ENCODE measurements around the gene PRSS8. TPM values are rescaled to one million over a fixed set of nuclear protein-coding genes. Genes with fewer than 3 reads are reported as not detected.

Gene PRSS8
- polyA plus RNA-seq, 3 donors = 0.15 TPM; not detected in 2

DNA sequence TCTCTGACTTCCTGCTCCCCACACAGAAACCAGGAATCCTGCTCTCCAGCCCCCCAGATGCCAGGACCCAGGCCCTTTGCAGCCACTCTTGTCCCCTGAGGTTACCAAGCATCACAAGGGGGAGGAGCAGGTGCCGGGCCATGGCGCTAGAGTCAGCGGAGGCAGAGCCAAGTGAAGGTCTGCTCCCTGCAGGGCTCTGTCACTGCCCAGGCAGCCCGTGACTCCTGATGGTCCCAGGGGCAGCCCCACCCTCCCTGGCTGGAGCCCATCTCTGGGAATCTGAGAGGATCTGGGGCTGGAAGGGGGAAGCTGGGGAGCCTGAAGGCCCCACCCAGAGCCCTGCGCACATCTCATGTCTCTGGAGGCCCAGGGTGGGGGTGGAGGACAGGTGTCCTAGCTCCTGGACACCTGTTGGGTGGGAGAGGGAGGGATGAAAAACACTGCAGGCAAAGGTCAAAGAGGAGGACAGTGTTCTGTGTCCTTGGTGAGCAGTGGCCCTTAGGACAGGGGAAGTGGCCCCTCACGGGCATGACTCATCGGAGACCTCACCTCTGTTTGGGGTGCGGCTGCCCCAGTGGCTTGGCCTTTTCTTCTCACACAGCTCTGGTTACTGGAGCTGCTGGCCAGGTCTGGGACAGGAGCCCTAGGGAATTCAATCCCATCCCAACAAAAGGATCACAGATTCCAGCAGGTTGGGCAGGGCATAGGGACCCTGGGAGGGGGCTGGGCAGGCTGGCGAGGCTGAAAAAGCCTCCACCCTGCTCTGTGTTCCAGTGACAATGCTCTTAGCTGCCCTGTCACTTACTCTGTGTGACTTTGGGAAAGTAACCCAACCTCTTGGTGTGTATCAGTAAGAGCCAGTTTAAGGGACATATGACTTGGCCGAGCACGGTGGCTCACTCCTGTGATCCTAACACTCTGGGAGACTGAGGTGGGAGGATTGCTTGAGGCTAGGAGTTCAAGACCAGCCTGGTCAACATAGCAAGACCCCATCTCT, 14.7 kb upstream of the PRSS8 start, which contains the start of gene PRSS36:
Gene PRSS36, minus strand, starts transcription at position 173 of the 997 bp plus-strand sequence. Its CDS starts 31 bp downstream, at position 142.
- peak within 1 kb of the TSS; percentile 74 for H2AFZ ChIP-seq (ENCODE audit: insufficient read depth, low read depth, low read length, poor library complexity, severe bottlenecking)
- peak within 1 kb of the TSS; percentile 74 to 76 for H3K27ac ChIP-seq (ENCODE audit: low read depth in 1 of 2, low read length in 2 of 2)
- no peaks in the 10 kb centered on the region for H3K27me3 ChIP-seq (ENCODE audit: control insufficient read depth in 2 of 2, insufficient read depth in 2 of 2, low read length in 2 of 2)
- peak within 1 kb of the TSS; percentile 39 for H3K9ac ChIP-seq (ENCODE audit: insufficient read depth, low read length, poor library complexity, severe bottlenecking)
- Mint-ChIP-seq H3K27me3 (ENCODE audit: low read depth in 3 of 3) (peaks cover 0 to 5% (median 4%) of the 10 kb centered on the region in 3 donors), H3K4me1 (peaks cover 46% of the 10 kb centered on the region), H3K27ac (peak within 1 kb of the TSS; percentile 73 to 89 (median 87)), H3K9me3 (peaks cover 0 to 5% (median 0%) of the 10 kb centered on the region in 7 donors), H3K36me3 (no peaks in the 10 kb centered on the region), H3K4me3 (peak within 1 kb of the TSS in 1 of 2 donors; percentile 67)
- TF ChIP-seq, protein P1, sequence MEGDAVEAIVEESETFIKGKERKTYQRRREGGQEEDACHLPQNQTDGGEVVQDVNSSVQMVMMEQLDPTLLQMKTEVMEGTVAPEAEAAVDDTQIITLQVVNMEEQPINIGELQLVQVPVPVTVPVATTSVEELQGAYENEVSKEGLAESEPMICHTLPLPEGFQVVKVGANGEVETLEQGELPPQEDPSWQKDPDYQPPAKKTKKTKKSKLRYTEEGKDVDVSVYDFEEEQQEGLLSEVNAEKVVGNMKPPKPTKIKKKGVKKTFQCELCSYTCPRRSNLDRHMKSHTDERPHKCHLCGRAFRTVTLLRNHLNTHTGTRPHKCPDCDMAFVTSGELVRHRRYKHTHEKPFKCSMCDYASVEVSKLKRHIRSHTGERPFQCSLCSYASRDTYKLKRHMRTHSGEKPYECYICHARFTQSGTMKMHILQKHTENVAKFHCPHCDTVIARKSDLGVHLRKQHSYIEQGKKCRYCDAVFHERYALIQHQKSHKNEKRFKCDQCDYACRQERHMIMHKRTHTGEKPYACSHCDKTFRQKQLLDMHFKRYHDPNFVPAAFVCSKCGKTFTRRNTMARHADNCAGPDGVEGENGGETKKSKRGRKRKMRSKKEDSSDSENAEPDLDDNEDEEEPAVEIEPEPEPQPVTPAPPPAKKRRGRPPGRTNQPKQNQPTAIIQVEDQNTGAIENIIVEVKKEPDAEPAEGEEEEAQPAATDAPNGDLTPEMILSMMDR (IDR thresholded peaks at IDR 0.05) = no peak
- H4K20me1 ChIP-seq (ENCODE audit: insufficient read depth, low read length) = no peaks in the 10 kb centered on the region
- H3K4me2 ChIP-seq (replicated peaks; ENCODE audit: extremely low read depth, low read length, poor library complexity, severe bottlenecking) = peak within 1 kb of the TSS; percentile 41
- WGBS (ENCODE audit: insufficient coverage) = 44% methylated on average over 6 of the region's 11 CpGs
- H3K36me3 ChIP-seq (replicated peaks in 1 of 2; ENCODE audit: control insufficient read depth in 1 of 2, insufficient read depth in 2 of 2, low read length in 2 of 2) = no peaks in the 10 kb centered on the region
- H3K4me1 ChIP-seq (ENCODE audit: control insufficient read depth in 1 of 2, insufficient read depth in 2 of 2, low read length in 2 of 2) = peaks cover 45 to 52% of the 10 kb centered on the region in 2 donors
- H3K9me3 ChIP-seq (replicated peaks in 1 of 2; ENCODE audit: control insufficient read depth in 1 of 2, insufficient read depth in 1 of 2, low read length in 2 of 2) = no peaks in the 10 kb centered on the region
- intact Hi-C loops (cut with micrococcal nuclease) = loop anchor here (10.0 kb wide), 4 partner anchors 55 to 165 kb away; partner anchors contain the start of genes HSD3B7 (in 1 of the 2), PYDC1 (in 1 of the 2), TRIM72 (in 1 of the 2) and VKORC1 (in 1 of the 2)
- H3K79me2 ChIP-seq (ENCODE audit: insufficient read depth, low read length) = no peaks in the 10 kb centered on the region
- H3K4me3 ChIP-seq (replicated peaks in 1 of 3; ENCODE audit: low read depth in 2 of 3, low read length in 3 of 3) = peak within 1 kb of the TSS in 1 of 3 experiments; percentile 30
- peak; percentile 49 to 82 (median 77) for DNase-seq

DNA sequence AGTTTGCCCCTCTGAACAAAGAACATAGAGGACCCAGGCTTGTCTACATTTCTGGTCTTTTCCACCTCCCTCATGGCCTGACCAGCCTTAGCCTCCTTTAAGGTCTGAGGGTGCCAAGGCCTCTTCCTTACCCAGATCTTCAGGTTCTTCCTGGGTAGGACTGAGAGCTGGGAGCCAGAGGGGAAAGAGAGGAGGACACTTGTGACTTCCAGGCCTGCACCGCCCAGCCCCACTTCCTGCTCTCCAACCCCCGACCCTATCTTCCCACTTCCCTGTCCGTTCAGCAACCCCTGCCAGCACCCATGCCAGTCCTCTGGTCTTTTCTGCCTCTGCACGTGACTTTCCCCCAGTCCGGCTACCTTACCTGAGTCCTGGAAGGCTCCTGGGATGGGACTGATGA, 13.8 kb upstream of the PRSS8 start:
- peak overlapping the region; percentile 45 to 88 (median 80) for H3K27ac Mint-ChIP-seq

More for the DNA sequence above, 13.8 kb upstream of the PRSS8 start:
- TF ChIP-seq, protein P1 (IDR thresholded peaks at IDR 0.05) = no peak
- Mint-ChIP-seq H3K4me1 (peaks cover 48% of the 10 kb centered on the region), H3K27me3 (ENCODE audit: low read depth in 3 of 3) (peaks cover 2 to 5% (median 2%) of the 10 kb centered on the region in 3 donors), H3K4me3 (peak overlapping the region in 1 of 2 donors; percentile 67), H3K9me3 (peaks cover 0 to 8% (median 0%) of the 10 kb centered on the region in 7 donors), H3K36me3 (no peaks in the 10 kb centered on the region)
- H3K27ac ChIP-seq (ENCODE audit: low read depth in 1 of 2, low read length in 2 of 2) = peak overlapping the region; percentile 74 to 76
- peak overlapping the region in 1 of 3 experiments; percentile 30 for H3K4me3 ChIP-seq (replicated peaks in 1 of 3; ENCODE audit: low read depth in 2 of 3, low read length in 3 of 3)
- peaks cover 46 to 52% of the 10 kb centered on the region in 2 donors for H3K4me1 ChIP-seq (ENCODE audit: control insufficient read depth in 1 of 2, insufficient read depth in 2 of 2, low read length in 2 of 2)
- peak overlapping the region; percentile 41 for H3K4me2 ChIP-seq (replicated peaks; ENCODE audit: extremely low read depth, low read length, poor library complexity, severe bottlenecking)
- H4K20me1 ChIP-seq (ENCODE audit: insufficient read depth, low read length) = no peaks in the 10 kb centered on the region
- no peaks in the 10 kb centered on the region for H3K9me3 ChIP-seq (replicated peaks in 1 of 2; ENCODE audit: control insufficient read depth in 1 of 2, insufficient read depth in 1 of 2, low read length in 2 of 2)
- peak overlapping the region; percentile 74 for H2AFZ ChIP-seq (ENCODE audit: insufficient read depth, low read depth, low read length, poor library complexity, severe bottlenecking)
- no peaks in the 10 kb centered on the region for H3K27me3 ChIP-seq (ENCODE audit: control insufficient read depth in 2 of 2, insufficient read depth in 2 of 2, low read length in 2 of 2)
- H3K36me3 ChIP-seq (replicated peaks in 1 of 2; ENCODE audit: control insufficient read depth in 1 of 2, insufficient read depth in 2 of 2, low read length in 2 of 2) = no peaks in the 10 kb centered on the region
- intact Hi-C loops (cut with micrococcal nuclease) = loop anchor here (10.0 kb wide), 2 partner anchors 55 to 155 kb away; partner anchors contain the start of gene VKORC1 (in 1 of the 2)
- WGBS (ENCODE audit: insufficient coverage) = 25% methylated on average over 4 of the region's 5 CpGs
- H3K79me2 ChIP-seq (ENCODE audit: insufficient read depth, low read length) = no peaks in the 10 kb centered on the region
- DNase-seq = peak in 2 of 3 donors; percentile 8 to 21
- peak overlapping the region; percentile 39 for H3K9ac ChIP-seq (ENCODE audit: insufficient read depth, low read length, poor library complexity, severe bottlenecking)
